ENCODE data around the gene PRKCD.

The PRKCD gene

GRCh38 chr3:53123953-53124352 lies 37.1 kb upstream of the PRKCD start:
- Histone ChIP-seq H3K27ac (ENCODE audit: low read length) (no peak overlapping the region), H3K9ac (ENCODE audit: low read length in 2 of 2) (no peak overlapping the region), H3K27me3 (ENCODE audit: control insufficient read depth in 1 of 2, insufficient read depth in 2 of 2, low read length in 2 of 2) (no peaks in the 10 kb centered on the region), H3K36me3 (ENCODE audit: control insufficient read depth in 2 of 2, insufficient read depth in 2 of 2, low read length in 2 of 2) (peaks cover 50 to 61% of the 10 kb centered on the region in 2 donors), H3K4me3 (ENCODE audit: low read length in 2 of 2) (no peak overlapping the region), H3K4me1 (ENCODE audit: control insufficient read depth, insufficient read depth, low read length) (no peaks in the 10 kb centered on the region), H3K9me3 (ENCODE audit: control insufficient read depth in 2 of 2, low read length in 2 of 2) (no peaks in the 10 kb centered on the region)

- Histone ChIP-seq H3K4me3 (ENCODE audit: low read length in 2 of 2) (no peak overlapping the region), H3K36me3 (ENCODE audit: control insufficient read depth in 2 of 2, insufficient read depth in 2 of 2, low read length in 2 of 2) (peaks cover 35 to 39% of the 10 kb centered on the region in 2 donors), H3K9me3 (ENCODE audit: control insufficient read depth in 2 of 2, low read length in 2 of 2) (no peaks in the 10 kb centered on the region), H3K27me3 (ENCODE audit: control insufficient read depth in 1 of 2, insufficient read depth in 2 of 2, low read length in 2 of 2) (no peaks in the 10 kb centered on the region), H3K9ac (ENCODE audit: low read length in 2 of 2) (no peak overlapping the region), H3K27ac (ENCODE audit: low read length) (no peak overlapping the region), H3K4me1 (ENCODE audit: control insufficient read depth, insufficient read depth, low read length) (peaks cover 16% of the 10 kb centered on the region)
Observed at GRCh38 chr3:53126601-53127000, 34.4 kb upstream of the PRKCD start.

DNA sequence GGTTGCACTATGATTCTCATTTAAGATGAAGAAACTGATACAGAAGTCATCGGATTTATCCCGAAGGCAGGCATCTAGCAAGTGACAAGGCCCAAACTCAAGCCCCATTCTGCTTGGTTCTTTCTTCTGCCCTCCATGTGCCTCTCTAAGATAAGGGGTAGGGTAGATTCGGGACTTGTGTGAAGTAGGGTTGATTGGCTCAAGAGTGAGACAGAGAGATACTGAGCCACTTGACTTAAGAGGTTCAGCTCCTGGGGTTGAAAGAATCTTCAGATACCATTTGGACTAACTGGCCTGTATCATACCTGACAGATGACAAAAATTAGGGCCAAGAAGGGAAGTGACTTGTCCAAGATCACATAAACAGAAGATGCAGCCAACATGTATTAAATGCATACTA lies 31.7 kb upstream of the PRKCD start:
- Histone ChIP-seq H3K27ac (ENCODE audit: low read length) (no peak overlapping the region), H3K9me3 (ENCODE audit: control insufficient read depth in 2 of 2, low read length in 2 of 2) (no peaks in the 10 kb centered on the region), H3K9ac (ENCODE audit: low read length in 2 of 2) (peak overlapping the region; percentile 90 to 98), H3K4me3 (ENCODE audit: low read length in 2 of 2) (peak overlapping the region; percentile 80 to 96), H3K36me3 (ENCODE audit: control insufficient read depth in 2 of 2, insufficient read depth in 2 of 2, low read length in 2 of 2) (peaks cover 15% of the 10 kb centered on the region in 2 donors), H3K4me1 (ENCODE audit: control insufficient read depth, insufficient read depth, low read length) (peaks cover 16% of the 10 kb centered on the region), H3K27me3 (ENCODE audit: control insufficient read depth in 1 of 2, insufficient read depth in 2 of 2, low read length in 2 of 2) (no peaks in the 10 kb centered on the region)

- Histone ChIP-seq H3K9me3 (ENCODE audit: control insufficient read depth in 2 of 2, low read length in 2 of 2) (no peaks in the 10 kb centered on the region), H3K27me3 (ENCODE audit: control insufficient read depth in 1 of 2, insufficient read depth in 2 of 2, low read length in 2 of 2) (no peaks in the 10 kb centered on the region), H3K36me3 (ENCODE audit: control insufficient read depth in 2 of 2, insufficient read depth in 2 of 2, low read length in 2 of 2) (peaks cover 7 to 10% of the 10 kb centered on the region in 2 donors), H3K9ac (ENCODE audit: low read length in 2 of 2) (peak within 1 kb of the TSS; percentile 90 to 98), H3K27ac (ENCODE audit: low read length) (peak within 1 kb of the TSS; percentile 96), H3K4me3 (ENCODE audit: low read length in 2 of 2) (peak within 1 kb of the TSS; percentile 80 to 96), H3K4me1 (ENCODE audit: control insufficient read depth, insufficient read depth, low read length) (peaks cover 21% of the 10 kb centered on the region)
Observed at GRCh38 chr3:53130179-53131061, 30.6 kb upstream of the PRKCD start, which contains the start of gene RFT1. Gene RFT1, minus strand, starts transcription at chr3:53130435. Its CDS starts 35 bp downstream, at chr3:53130400.

DNA sequence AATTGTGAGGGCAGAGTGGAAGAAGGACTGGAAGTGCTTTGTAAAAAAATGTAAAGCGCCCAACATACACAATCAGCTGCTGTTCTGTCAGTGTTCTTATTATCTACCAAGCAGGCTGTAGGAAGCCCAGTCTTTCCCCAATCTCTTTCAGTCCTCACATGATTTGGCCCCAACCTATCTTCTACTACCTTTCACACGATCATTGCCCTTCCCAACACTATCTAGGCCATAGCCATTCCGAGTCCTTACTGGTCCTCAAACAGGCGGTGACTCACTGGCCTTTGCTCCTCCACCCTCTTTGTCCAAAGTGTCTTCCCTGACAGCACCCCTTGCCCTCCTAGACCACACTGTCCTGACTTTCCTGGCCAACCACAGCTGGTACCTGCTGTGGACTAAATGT lies 29.9 kb upstream of the PRKCD start:
- H3K27me3 ChIP-seq (ENCODE audit: control insufficient read depth in 1 of 2, insufficient read depth in 2 of 2, low read length in 2 of 2) = no peaks in the 10 kb centered on the region
- peaks cover 21% of the 10 kb centered on the region for H3K4me1 ChIP-seq (ENCODE audit: control insufficient read depth, insufficient read depth, low read length)
- H3K4me3 ChIP-seq (ENCODE audit: low read length in 2 of 2) = peak overlapping the region; percentile 80 to 96
- H3K36me3 ChIP-seq (ENCODE audit: control insufficient read depth in 2 of 2, insufficient read depth in 2 of 2, low read length in 2 of 2) = peaks cover under 1 to 4% of the 10 kb centered on the region in 2 donors
- H3K9me3 ChIP-seq (ENCODE audit: control insufficient read depth in 2 of 2, low read length in 2 of 2) = no peaks in the 10 kb centered on the region
- H3K27ac ChIP-seq (ENCODE audit: low read length) = peak overlapping the region; percentile 96
- H3K9ac ChIP-seq (ENCODE audit: low read length in 2 of 2) = peak overlapping the region; percentile 90 to 98

- no peak overlapping the region for H3K4me3 ChIP-seq (ENCODE audit: low read length in 2 of 2)
- no peak overlapping the region for H3K27ac ChIP-seq (ENCODE audit: low read length)
- no peaks in the 10 kb centered on the region for H3K27me3 ChIP-seq (ENCODE audit: control insufficient read depth in 1 of 2, insufficient read depth in 2 of 2, low read length in 2 of 2)
Observed at GRCh38 chr3:53132347-53132746, 28.7 kb upstream of the PRKCD start.

GRCh38 chr3:53134631-53135232 lies 26.3 kb upstream of the PRKCD start:
- Histone ChIP-seq H3K27me3 (ENCODE audit: control insufficient read depth in 1 of 2, insufficient read depth in 2 of 2, low read length in 2 of 2) (no peaks in the 10 kb centered on the region), H3K9me3 (ENCODE audit: control insufficient read depth in 2 of 2, low read length in 2 of 2) (no peaks in the 10 kb centered on the region), H3K9ac (ENCODE audit: low read length in 2 of 2) (no peak overlapping the region), H3K36me3 (ENCODE audit: control insufficient read depth in 2 of 2, insufficient read depth in 2 of 2, low read length in 2 of 2) (no peaks in the 10 kb centered on the region), H3K4me1 (ENCODE audit: control insufficient read depth, insufficient read depth, low read length) (peaks cover 14% of the 10 kb centered on the region), H3K4me3 (ENCODE audit: low read length in 2 of 2) (no peak overlapping the region), H3K27ac (ENCODE audit: low read length) (no peak overlapping the region)

More at GRCh38 chr3:53132347-53132746, 28.7 kb upstream of the PRKCD start:
- peaks cover 21% of the 10 kb centered on the region for H3K4me1 ChIP-seq (ENCODE audit: control insufficient read depth, insufficient read depth, low read length)
- no peak overlapping the region for H3K9ac ChIP-seq (ENCODE audit: low read length in 2 of 2)
- H3K36me3 ChIP-seq (ENCODE audit: control insufficient read depth in 2 of 2, insufficient read depth in 2 of 2, low read length in 2 of 2) = no peaks in the 10 kb centered on the region
- no peaks in the 10 kb centered on the region for H3K9me3 ChIP-seq (ENCODE audit: control insufficient read depth in 2 of 2, low read length in 2 of 2)

DNA sequence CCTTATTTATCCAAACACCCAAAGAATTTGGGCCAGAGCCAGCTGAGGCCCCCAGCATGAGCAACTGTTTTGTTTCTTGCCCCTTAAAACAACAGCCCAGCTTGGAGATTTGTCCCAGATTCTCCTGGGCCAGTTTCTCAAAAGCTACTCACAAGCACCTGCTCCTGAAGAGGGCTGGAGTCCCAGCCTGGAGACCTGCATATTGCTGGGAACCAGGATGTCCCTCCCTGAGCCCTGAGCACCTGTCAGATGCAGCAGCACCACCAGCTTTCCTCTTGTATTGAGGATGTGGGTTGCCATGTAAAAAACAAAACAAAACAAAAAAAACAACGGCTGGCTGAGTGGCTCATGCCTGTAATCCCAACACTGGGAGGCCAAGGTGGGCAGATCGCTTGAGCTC lies 23.8 kb upstream of the PRKCD start:
- Histone ChIP-seq H3K27ac (ENCODE audit: low read length) (no peak overlapping the region), H3K9ac (ENCODE audit: low read length in 2 of 2) (no peak overlapping the region)

DNA sequence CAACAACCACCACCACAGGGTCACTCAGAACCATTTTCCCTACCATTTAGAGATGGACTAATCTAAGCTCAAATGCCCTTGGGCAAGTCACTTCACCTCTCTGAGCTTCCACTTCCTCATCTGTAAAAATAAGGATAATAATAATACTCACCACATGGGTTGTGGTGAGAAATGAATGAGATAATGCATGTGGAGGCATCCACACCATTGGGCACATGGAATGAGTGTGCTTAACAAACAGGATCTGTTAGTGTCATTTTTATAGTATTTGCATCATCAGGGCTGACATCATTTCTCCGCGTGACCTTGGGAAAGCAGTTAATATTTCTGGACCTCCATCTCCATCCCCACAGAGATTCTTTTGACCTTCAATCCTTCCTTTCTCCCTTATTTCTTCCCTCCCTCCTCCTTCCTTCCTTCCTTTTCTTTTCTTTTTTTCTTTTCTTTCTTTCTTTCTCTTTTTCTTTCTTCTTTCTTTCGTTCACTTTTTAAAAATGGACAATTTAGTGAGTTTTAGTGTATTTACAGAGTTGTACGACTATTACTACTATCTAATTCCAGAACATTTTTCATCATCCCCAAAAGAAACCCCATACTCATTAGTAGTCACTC lies 23.1 kb upstream of the PRKCD start:
- no peaks in the 10 kb centered on the region for H3K27me3 ChIP-seq (ENCODE audit: control insufficient read depth in 1 of 2, insufficient read depth in 2 of 2, low read length in 2 of 2)
- no peak overlapping the region for H3K9ac ChIP-seq (ENCODE audit: low read length in 2 of 2)
- no peak overlapping the region for H3K27ac ChIP-seq (ENCODE audit: low read length)
- no peaks in the 10 kb centered on the region for H3K36me3 ChIP-seq (ENCODE audit: control insufficient read depth in 2 of 2, insufficient read depth in 2 of 2, low read length in 2 of 2)
- no peak overlapping the region for H3K4me3 ChIP-seq (ENCODE audit: low read length in 2 of 2)
- H3K9me3 ChIP-seq (ENCODE audit: control insufficient read depth in 2 of 2, low read length in 2 of 2) = no peaks in the 10 kb centered on the region
- peaks cover 5% of the 10 kb centered on the region for H3K4me1 ChIP-seq (ENCODE audit: control insufficient read depth, insufficient read depth, low read length)

More for the DNA sequence above, 23.8 kb upstream of the PRKCD start:
- H3K27me3 ChIP-seq (ENCODE audit: control insufficient read depth in 1 of 2, insufficient read depth in 2 of 2, low read length in 2 of 2) = no peaks in the 10 kb centered on the region
- no peaks in the 10 kb centered on the region for H3K36me3 ChIP-seq (ENCODE audit: control insufficient read depth in 2 of 2, insufficient read depth in 2 of 2, low read length in 2 of 2)
- peaks cover 5% of the 10 kb centered on the region for H3K4me1 ChIP-seq (ENCODE audit: control insufficient read depth, insufficient read depth, low read length)
- H3K4me3 ChIP-seq (ENCODE audit: low read length in 2 of 2) = no peak overlapping the region
- H3K9me3 ChIP-seq (ENCODE audit: control insufficient read depth in 2 of 2, low read length in 2 of 2) = no peaks in the 10 kb centered on the region

DNA sequence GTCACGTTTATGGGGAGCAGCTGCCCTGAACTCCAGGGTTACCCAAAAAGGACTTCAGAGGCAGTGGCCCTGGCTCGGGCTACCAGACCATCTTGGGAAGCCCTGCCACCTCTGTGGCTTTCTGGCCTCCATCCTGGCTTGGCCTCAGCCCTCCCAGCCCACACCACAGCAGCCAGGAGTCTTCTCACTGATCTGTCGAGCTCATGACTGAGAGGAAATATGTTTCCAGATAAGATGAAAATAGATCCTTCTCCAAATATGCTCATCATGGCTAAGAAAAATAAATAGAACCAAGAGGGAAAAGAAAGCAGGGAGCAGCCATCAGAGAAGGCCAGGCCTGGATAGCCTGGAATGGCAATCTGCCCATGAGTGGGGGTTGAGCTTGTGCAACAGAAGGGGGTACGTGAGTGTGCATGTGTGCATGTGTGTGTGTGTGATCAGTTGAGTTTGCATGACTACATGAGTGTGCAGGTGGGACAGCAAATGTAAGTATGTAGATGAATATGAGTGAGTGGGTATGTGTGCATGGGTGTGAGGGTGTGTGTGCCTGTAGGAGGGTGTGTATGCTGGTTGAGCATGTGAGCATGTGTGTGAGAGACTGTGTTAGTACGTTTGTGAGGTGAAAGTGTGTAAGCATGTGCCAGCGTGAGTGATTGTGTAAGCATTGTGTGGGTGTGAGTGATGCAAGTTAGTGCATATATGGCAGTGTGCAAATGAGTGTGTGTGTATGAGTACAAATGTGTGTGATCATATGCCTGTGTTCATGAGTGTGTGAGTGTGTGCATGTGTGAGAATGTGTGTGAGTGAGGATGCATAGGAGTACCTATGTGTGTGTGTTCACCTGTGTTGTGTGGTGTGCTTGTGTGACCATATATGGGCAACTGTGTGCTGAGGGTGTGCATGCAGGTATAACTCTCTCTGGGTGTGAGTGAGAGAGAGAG lies 20.8 kb upstream of the PRKCD start:
- no peaks in the 10 kb centered on the region for H3K4me1 ChIP-seq (ENCODE audit: control insufficient read depth, insufficient read depth, low read length)
- no peaks in the 10 kb centered on the region for H3K27me3 ChIP-seq (ENCODE audit: control insufficient read depth in 1 of 2, insufficient read depth in 2 of 2, low read length in 2 of 2)
- no peaks in the 10 kb centered on the region for H3K36me3 ChIP-seq (ENCODE audit: control insufficient read depth in 2 of 2, insufficient read depth in 2 of 2, low read length in 2 of 2)
- H3K9me3 ChIP-seq (ENCODE audit: control insufficient read depth in 2 of 2, low read length in 2 of 2) = no peaks in the 10 kb centered on the region
- no peak overlapping the region for H3K9ac ChIP-seq (ENCODE audit: low read length in 2 of 2)
- no peak overlapping the region for H3K4me3 ChIP-seq (ENCODE audit: low read length in 2 of 2)
- no peak overlapping the region for H3K27ac ChIP-seq (ENCODE audit: low read length)

All from stomach smooth muscle (tissue), 2 donors.